Parietal lobe (tissue), 1 donor: ENCODE measurements around the gene STATH. TPM values are rescaled to one million over a fixed set of nuclear protein-coding genes. Genes with fewer than 3 reads are reported as not detected.

Source experiments
- total RNA-seq: library from RNA; depleted of rRNA; stranded (reverse); fragments of >200 nt; gene quantifications from one replicate; pipeline ENCODE4 v1.2.3, GENCODE V29; 2014

STATH gene
- not detected for total RNA-seq

GRCh38 chr4:69995526-69996016 is at the start of gene STATH:
Gene STATH, plus strand, starts transcription at chr4:69995966. Its CDS starts 2,472 bp downstream, at chr4:69998438.

GRCh38 chr4:69965628-69966027 is 30.1 kb upstream of the STATH start, which contains the start of gene CSN2:
Gene CSN2, minus strand, starts transcription at chr4:69965728. Its CDS starts 4,733 bp downstream, at chr4:69960995.

GRCh38 chr4:70028159-70028558 is 32.4 kb downstream of the STATH start, which contains the start of gene HTN3:
Gene HTN3, plus strand, starts transcription at chr4:70028459. Its CDS starts 2,282 bp downstream, at chr4:70030741.

GRCh38 chr4:70050138-70050537 is 54.4 kb downstream of the STATH start, which contains the start of gene HTN1:
Gene HTN1, plus strand, starts transcription at chr4:70050438. Its CDS starts 2,639 bp downstream, at chr4:70053077.

Other genes with a start within 250 kb of the STATH start
- 0.31 TPM for gene SULT1B1, start 235.3 kb upstream of the STATH start, total RNA-seq
- gene SULT1E1, start 135.8 kb upstream of the STATH start, total RNA-seq, result 2.8 TPM
- not detected for gene CSN1S1, start 64.9 kb upstream of the STATH start, total RNA-seq
- not detected for gene CSN2, start 30.2 kb upstream of the STATH start, total RNA-seq
- gene HTN3, start 32.5 kb downstream of the STATH start, total RNA-seq, result not detected
- not detected for gene HTN1, start 54.5 kb downstream of the STATH start, total RNA-seq
- not detected for gene PRR27, start 158.3 kb downstream of the STATH start, total RNA-seq
- gene ODAM, start 199.8 kb downstream of the STATH start, total RNA-seq, result not detected
- gene FDCSP, start 230.2 kb downstream of the STATH start, total RNA-seq, result not detected
- not detected for gene CSN3, start 246.6 kb downstream of the STATH start, total RNA-seq